CD4-positive, alpha-beta T cell treated with Interleukin-1 beta for 1 hour (primary cell): Measurements from ENCODE around the gene CFHR2.
"Not testable (repeated sequence)": the region's sequence is repeated elsewhere in the genome, so short reads cannot be mapped to it uniquely, and the experiment has no call there.

Experiments used
- DNase-seq, 2 donors: peaks; one replicate each; pipeline ENCODE4 v3.0.0-alpha.2; 2020 to 2022

CFHR2 gene

GRCh38 chr1:196943568-196943967, at the start of gene CFHR2:
Gene CFHR2, plus strand, starts transcription at chr1:196943738. Its CDS starts 143 bp downstream, at chr1:196943881.
- not testable (repeated sequence) for DNase-seq

GRCh38 chr1:196896355-196896754, 47.2 kb upstream of the CFHR2 start:
- no peak for DNase-seq

GRCh38 chr1:196897158-196897828, 46.2 kb upstream of the CFHR2 start:
- DNase-seq: no peak

DNA sequence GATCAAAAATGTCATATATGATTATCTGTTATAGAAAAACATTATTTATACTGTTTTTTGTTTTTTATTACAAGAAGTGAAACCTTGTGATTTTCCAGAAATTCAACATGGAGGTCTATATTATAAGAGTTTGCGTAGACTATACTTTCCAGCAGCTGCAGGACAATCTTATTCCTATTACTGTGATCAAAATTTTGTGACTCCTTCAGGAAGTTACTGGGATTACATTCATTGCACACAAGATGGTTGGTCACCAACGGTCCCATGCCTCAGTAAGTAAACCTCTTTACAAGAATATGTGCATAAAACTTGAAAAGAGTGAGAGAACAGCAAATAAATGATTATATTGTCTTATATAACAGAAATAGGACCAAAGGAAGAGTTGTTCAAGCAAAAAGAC, 41.2 kb upstream of the CFHR2 start:
- no peak for DNase-seq

DNA sequence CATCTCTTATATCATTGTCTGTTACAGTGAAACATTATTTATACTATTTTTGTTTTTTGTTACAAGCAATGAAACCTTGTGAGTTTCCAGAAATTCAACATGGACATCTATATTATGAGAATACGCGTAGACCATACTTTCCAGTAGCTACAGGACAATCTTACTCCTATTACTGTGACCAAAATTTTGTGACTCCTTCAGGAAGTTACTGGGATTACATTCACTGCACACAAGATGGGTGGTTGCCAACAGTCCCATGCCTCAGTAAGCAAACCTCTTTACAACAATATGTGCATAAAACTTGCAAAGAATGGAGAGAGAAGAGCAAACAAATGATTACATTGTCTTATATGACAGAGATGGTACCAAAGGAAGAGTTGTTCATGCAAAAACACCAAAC, 33.3 kb upstream of the CFHR2 start:
- DNase-seq: no peak

- not testable (repeated sequence) for DNase-seq
These were observed 31.3 kb upstream of the CFHR2 start for GRCh38 chr1:196912283-196912682.

DNA sequence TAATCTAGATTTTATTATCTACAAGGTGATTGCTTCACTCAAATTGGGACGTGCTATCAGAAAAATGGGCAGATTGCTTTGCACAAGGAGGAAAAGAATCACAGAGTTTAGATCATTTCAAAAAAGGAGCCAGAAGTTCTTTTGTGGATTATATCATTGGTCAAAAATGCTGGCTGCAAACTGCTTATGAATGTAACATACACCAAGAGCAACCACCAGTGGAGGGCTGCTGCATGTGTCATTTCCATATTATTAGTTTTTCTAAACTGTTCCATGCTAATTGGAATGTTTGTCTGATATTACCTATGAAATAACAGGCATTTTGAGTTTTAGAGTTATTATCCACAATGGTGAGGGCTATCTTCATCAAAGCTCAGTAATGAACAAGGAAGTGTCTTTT, 16.7 kb upstream of the CFHR2 start:
- DNase-seq: not testable (repeated sequence)

- DNase-seq: not testable (repeated sequence)
These were observed 10.7 kb upstream of the CFHR2 start for GRCh38 chr1:196932853-196933252.

DNA sequence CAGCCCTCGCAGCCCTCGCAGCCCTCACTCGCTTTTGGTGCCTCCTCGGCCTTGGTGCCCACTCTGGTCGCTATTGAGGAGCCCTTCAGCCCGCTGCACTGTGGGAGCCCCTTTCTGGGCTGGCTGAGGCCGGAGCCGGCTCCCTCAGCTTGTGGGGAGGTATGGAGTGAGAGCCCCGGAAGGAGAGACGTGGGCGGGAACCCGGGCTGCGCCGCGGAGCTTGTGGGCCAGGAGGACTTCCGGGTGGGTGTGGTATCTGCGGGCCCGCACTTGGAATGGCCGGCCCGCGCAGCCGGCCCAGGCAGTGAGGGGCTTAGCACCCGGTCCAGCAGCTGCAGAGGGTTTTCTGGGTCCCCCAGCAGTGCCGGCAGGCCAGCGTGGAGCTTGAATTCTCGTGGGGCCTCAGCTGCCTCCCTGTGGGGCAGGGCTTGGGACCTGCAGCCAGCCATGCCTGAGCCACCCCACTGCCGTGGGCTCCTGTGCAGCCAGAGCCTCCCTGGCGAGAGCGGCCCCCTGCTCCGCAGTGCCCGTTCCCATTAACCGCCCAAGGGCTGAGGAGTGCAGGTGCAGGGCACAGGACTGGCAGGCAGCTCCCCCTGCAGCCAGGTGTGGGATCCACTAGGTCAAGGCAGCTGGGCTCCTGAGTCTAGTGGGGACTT, 9.9 kb upstream of the CFHR2 start:
- no peak for DNase-seq

DNA sequence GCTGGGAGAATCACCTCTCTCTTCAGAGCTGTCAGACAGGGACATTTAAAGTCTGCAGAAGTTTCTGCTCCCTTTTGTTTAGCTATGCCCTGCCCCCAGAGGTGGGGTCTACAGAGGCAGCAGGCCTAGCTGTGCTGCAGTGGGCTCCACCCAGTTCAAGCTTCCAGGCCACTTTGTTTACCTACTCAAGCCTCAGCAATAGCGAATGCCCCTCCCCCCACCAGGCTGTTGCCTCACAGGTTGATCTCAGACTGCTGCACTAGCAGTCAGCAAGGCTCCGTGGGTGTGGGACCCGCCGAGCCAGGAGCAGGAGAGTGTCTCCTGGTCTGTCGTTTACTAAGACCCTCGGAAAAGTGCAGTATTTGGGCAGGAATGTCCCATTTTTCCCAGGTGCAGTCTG, 2.1 kb upstream of the CFHR2 start:
- not testable (repeated sequence) for DNase-seq

GRCh38 chr1:196951711-196952394, 8.3 kb downstream of the CFHR2 start:
- no peak for DNase-seq

DNA sequence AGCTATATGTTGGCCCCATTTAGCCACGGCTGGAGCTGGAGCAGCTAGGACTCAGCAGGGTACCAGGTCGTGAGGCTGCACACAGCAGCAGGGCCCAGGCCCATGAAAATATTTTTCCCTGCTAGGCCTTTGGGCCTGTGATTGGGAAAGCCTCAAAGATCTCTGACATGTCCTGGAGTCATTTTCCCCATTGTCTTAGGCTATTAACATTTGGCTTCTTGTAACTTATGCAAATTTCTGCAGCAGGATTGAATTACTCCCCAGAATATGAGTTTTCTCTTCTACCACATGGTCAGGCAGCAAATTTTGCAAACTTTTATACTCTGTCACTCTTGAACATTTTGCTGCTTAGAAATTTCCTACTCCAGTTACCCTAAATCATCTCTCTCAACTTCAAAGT, 11.2 kb downstream of the CFHR2 start:
- no peak for DNase-seq

GRCh38 chr1:196955926-196956325, 12.4 kb downstream of the CFHR2 start:
- no peak for DNase-seq

GRCh38 chr1:196960854-196961253, 17.3 kb downstream of the CFHR2 start:
- DNase-seq: no peak

- no peak for DNase-seq
These were observed 26.6 kb downstream of the CFHR2 start for GRCh38 chr1:196970182-196970581.

GRCh38 chr1:196976278-196976677, 32.7 kb downstream of the CFHR2 start:
- DNase-seq: no peak

DNA sequence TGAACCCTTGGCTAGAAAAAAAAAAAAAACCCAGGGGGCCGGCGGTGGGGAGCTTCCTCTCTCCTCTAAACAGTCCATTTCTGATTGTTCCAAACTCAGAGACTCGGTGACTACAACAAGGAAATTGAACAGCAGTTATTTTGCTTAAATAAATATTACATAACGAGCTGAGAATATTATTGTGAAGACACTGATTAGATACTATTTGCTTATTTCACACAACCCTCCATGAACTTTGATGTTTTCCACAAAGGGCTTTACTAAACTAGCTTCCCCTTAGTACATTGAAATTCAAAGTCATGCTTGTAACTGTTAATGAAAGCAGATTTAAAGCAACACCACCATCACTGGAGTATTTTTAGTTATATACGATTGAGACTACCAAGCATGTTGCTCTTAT, 33.7 kb downstream of the CFHR2 start, which contains the start of gene CFHR5:
Gene CFHR5, plus strand, starts transcription at position 279 of the 400 bp plus-strand sequence. Its CDS starts 109 bp downstream, at position 388.
- DNase-seq: no peak

GRCh38 chr1:196980859-196981258, 37.3 kb downstream of the CFHR2 start:
- DNase-seq: no peak

DNA sequence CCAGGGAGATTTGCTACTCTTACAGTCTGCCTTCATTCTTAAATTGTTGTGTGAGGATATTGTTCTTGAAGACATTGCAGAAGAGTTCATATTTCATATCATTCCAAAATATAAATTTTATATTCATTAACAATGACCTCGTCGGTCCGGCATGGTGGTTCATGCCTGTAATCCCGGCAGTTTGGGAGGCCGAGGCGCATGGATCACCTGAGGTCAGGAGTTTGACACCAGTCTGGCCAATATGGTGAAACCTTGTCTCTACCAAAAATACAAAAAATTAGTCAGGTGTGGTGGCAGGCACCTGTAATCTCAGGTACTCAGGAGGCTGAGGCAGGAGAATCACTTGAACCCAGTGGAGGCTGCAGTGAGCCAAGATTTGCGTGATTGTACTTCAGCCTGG, 38.7 kb downstream of the CFHR2 start:
- DNase-seq: not testable (repeated sequence)

DNA sequence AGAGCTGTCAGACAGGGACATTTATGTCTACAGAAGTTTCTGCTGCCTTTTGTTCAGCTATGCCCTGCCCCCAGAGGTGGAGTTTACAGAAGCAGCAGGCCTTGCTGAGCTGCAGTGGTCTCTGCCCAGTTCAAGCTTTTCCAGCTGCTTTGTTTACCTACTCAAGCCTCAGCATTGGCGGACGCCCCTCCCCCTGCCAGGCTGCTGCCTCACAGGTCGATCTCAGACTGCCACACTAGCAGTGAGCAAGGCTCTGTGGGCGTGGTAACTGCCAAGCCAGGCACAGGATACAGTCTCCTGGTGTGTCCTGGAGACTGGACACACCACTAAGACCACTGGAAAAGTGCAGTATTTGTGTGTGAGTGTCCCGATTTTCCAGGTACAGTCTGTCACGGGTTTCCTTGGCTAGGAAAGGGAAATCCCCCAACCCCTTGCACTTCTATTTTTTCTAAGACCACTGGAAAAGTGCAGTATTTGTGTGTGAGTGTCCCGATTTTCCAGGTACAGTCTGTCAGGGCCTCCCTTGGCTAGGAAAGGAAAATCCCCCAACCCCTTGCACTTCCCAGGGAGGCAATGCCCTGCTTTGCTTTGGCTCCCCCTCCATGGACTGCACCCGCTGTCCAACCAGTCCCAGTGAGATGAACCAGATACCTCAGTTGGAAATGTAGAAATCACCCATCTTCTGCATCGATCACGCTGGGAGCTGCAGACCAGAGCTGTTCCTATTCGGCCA, 48.5 kb downstream of the CFHR2 start:
- DNase-seq: not testable (repeated sequence)

DNA sequence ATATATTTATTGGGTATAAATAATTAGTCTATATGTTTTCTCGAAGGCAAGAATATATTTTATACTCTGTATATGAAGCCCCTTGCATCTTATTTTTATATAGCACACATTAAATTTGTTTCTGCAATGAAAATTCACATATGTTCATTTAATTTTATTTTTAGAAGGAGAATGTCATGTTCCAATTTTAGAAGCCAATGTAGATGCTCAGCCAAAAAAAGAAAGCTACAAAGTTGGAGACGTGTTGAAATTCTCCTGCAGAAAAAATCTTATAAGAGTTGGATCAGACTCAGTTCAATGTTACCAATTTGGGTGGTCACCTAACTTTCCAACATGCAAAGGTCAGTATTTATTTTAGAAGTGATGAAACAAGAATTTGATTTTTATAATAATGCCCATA, 50.4 kb downstream of the CFHR2 start:
- no peak for DNase-seq

DNA sequence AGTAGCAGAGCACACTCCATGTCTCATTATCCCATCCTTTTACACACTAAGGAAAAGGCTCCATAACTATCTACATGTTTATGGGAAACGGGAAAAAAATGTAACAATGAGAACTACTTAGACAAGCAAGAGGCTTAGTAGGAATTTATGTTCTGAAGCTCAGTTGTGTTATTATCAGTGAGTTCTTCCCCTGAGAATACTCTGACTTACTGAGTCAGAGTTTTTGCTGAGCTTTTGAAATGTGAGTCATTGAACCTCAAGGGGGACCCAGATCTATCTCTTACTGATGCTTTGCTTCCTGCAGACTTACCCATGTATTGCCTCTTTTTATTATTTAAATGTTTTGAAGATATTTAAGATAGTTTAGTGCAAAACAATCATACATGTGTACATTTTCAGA, 53.9 kb downstream of the CFHR2 start:
- DNase-seq: no peak

GRCh38 chr1:197001828-197002227, 58.3 kb downstream of the CFHR2 start:
- no peak for DNase-seq
